ENCODE measurements around the gene TRIO. TPM values are rescaled to one million over a fixed set of nuclear protein-coding genes. Genes with fewer than 3 reads are reported as not detected.

Gene TRIO
- polyA plus RNA-seq, 1 of the 3 experiments (the other 2 are of a cell fraction): 229 TPM

DNA sequence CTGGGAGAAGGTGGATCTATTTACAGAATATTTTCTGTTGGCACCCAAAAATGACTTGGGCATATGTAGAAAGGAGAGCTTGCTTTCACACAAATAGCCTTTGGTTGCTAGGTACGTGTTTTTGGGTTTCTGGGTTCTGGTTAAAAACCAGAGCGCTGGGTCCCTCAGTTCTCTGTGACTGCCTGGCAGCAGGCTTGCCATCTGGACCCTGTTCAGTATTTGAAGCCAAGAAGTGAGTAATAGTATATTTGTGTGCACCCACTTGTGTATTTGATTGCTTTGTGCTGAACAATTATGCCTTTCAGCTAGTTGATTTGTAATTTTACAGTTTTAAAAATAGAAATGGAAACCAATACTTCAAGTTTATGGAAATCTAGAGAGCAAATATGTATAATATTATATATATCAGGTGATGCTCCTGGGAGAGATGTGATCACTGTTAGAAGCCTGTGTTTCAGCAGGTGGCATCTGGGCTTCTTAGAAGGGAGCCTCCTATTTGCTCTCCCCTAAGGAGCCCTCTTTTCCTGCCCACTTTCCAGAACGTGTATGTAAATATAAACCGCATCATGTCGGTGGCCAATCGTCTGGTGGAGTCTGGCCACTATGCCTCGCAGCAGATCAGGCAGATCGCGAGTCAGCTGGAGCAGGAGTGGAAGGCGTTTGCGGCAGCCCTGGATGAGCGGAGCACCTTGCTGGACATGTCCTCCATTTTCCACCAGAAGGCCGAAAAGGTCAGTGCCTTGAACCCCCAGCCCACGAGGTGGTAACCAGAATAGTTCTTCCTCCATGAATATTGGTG lies 153.6 kb downstream of the TRIO start:
- no peak for DNase-seq
- Histone ChIP-seq H3K9me2 (no peaks in the 10 kb centered on the region), H4K20me1 (ENCODE audit: insufficient read depth) (peaks cover 5% of the 10 kb centered on the region; the same call in 1 of the 2 replicates), H3K27me3 (ENCODE audit: insufficient read depth) (no peaks in the 10 kb centered on the region), H3K4me1 (ENCODE audit: control insufficient read depth in 1 of 2, insufficient read depth in 2 of 2, low read depth in 1 of 2, low read length in 1 of 2) (peaks cover 3 to 21% of the 10 kb centered on the region in 2 experiments; a peak in 3 of 4 replicates), H3K9ac (no peak overlapping the region), H2AFZ (ENCODE audit: low read depth) (no peak overlapping the region), H3K27ac (ENCODE audit: low read depth in 2 of 2, low read length in 1 of 2) (no peak overlapping the region; a peak in 1 of 4 replicates), H3K9me3 (no peaks in the 10 kb centered on the region), H3K4me2 (no peak overlapping the region), H3K4me3 (ENCODE audit: low read depth in 2 of 2, low read length in 1 of 2) (no peak overlapping the region), H3K36me3 (replicated peaks in 1 of 2; ENCODE audit: control insufficient read depth in 1 of 2, insufficient read depth in 2 of 2, low read length in 1 of 2) (peaks cover 61 to 75% of the 10 kb centered on the region in 2 experiments), H3K79me2 (ENCODE audit: insufficient read depth) (peaks cover 99% of the 10 kb centered on the region), H3F3A (replicated peaks; ENCODE audit: insufficient read depth) (peaks cover 13% of the 10 kb centered on the region)
- TF ChIP-seq RAD21 (IDR thresholded peaks at IDR 0.05; ENCODE audit: low read length): no peak
- TF ChIP-seq MXI1 (IDR thresholded peaks at IDR 0.05; ENCODE audit: low read depth, low read length): no peak
- TF ChIP-seq TEAD4 (IDR thresholded peaks at IDR 0.05; ENCODE audit: borderline replicate concordance, insufficient read depth): no peak
- no peak for TF ChIP-seq MEF2A (IDR thresholded peaks at IDR 0.05; ENCODE audit: borderline replicate concordance, low read depth)
- no peak for TF ChIP-seq GATA2 (CRISPR knock-in tag; IDR thresholded peaks at IDR 0.05)
- TF ChIP-seq SIN3A (IDR thresholded peaks at IDR 0.05; ENCODE audit: borderline replicate concordance, low read depth, low read length): no peak
- no peak for TF ChIP-seq NFIC (IDR thresholded peaks at IDR 0.05; ENCODE audit: borderline replicate concordance)
- TF ChIP-seq, protein P1, sequence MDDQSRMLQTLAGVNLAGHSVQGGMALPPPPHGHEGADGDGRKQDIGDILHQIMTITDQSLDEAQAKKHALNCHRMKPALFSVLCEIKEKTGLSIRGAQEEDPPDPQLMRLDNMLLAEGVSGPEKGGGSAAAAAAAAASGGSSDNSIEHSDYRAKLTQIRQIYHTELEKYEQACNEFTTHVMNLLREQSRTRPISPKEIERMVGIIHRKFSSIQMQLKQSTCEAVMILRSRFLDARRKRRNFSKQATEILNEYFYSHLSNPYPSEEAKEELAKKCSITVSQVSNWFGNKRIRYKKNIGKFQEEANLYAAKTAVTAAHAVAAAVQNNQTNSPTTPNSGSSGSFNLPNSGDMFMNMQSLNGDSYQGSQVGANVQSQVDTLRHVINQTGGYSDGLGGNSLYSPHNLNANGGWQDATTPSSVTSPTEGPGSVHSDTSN (IDR thresholded peaks at IDR 0.05): no peak
- TF ChIP-seq POLR2AphosphoS5 (IDR thresholded peaks at IDR 0.05; ENCODE audit: low read depth, low read length): no peak
- no peak for TF ChIP-seq RCOR1 (IDR thresholded peaks at IDR 0.05; ENCODE audit: low read length)
- ChIA-PET CTCF (interaction anchor here (0.9 to 1.4 kb wide), 5 partner anchors 11 to 340 kb away, joined by 3 to 9 read pairs (median 4); no protein-coding TSS in a partner anchor), POLR2A (no interaction called here)
- 89% methylated on average over 14 of the region's 14 CpGs for WGBS (ENCODE audit: low lambda C conversion rate)

DNA sequence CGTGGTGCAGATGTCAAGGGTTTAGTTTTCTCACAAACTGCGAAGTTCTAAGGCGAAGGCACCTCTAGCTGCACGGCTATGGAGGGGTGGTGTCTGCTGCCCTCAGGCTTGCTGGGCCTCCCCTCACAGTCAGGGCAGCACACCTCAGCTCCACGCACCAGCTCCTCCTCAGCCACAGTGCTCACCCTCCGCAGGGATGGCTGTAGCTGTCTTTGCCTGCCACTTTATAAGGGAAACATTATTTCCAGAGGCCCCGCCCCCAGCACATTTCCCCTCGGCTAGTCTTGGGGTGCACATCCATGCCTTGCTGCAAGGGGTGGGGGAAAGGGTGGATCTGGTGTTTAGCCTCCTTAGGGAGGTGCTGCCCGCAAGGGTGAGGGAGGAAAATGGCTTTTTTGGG lies 154.6 kb downstream of the TRIO start:
- H3K4me2 ChIP-seq: no peak overlapping the region
- H3K27me3 ChIP-seq (ENCODE audit: insufficient read depth): no peaks in the 10 kb centered on the region
- H3K9me3 ChIP-seq: no peaks in the 10 kb centered on the region
- no peak overlapping the region for H3K27ac ChIP-seq (ENCODE audit: low read depth in 2 of 2, low read length in 1 of 2)
- H3K4me3 ChIP-seq (ENCODE audit: low read depth in 2 of 2, low read length in 1 of 2): no peak overlapping the region
- WGBS (ENCODE audit: low lambda C conversion rate): 94% methylated on average over 9 of the region's 9 CpGs
- CTCF ChIA-PET: interaction anchor here (1.0 to 1.4 kb wide), 2 partner anchors 14 to 30 kb away, joined by 3 to 4 read pairs; no protein-coding TSS in a partner anchor
- H3K79me2 ChIP-seq (ENCODE audit: insufficient read depth): peaks cover 99% of the 10 kb centered on the region
- H2AFZ ChIP-seq (ENCODE audit: low read depth): no peak overlapping the region
- H3K36me3 ChIP-seq (replicated peaks in 1 of 2; ENCODE audit: control insufficient read depth in 1 of 2, insufficient read depth in 2 of 2, low read length in 1 of 2): peaks cover 60 to 71% of the 10 kb centered on the region in 2 experiments
- H3K4me1 ChIP-seq (ENCODE audit: control insufficient read depth in 1 of 2, insufficient read depth in 2 of 2, low read depth in 1 of 2, low read length in 1 of 2): peaks cover 3 to 21% of the 10 kb centered on the region in 2 experiments; a peak in 3 of 4 replicates
- no peak for DNase-seq
- POLR2A ChIA-PET: no interaction called here
- H3K9me2 ChIP-seq: no peaks in the 10 kb centered on the region
- peaks cover 7% of the 10 kb centered on the region; the same call in 1 of the 2 replicates for H4K20me1 ChIP-seq (ENCODE audit: insufficient read depth)
- H3K9ac ChIP-seq: no peak overlapping the region
- peaks cover 21% of the 10 kb centered on the region for H3F3A ChIP-seq (replicated peaks; ENCODE audit: insufficient read depth)
- TF ChIP-seq MXI1 (IDR thresholded peaks at IDR 0.05; ENCODE audit: low read depth, low read length) (no peak), SIN3A (IDR thresholded peaks at IDR 0.05; ENCODE audit: borderline replicate concordance, low read depth, low read length) (no peak), JUND (IDR thresholded peaks at IDR 0.05) (no peak), RFX5 (IDR thresholded peaks at IDR 0.05; ENCODE audit: low read length) (no peak), TCF12 (IDR thresholded peaks at IDR 0.05) (no peak), TEAD4 (IDR thresholded peaks at IDR 0.05; ENCODE audit: borderline replicate concordance, insufficient read depth) (no peak), GABPA (IDR thresholded peaks at IDR 0.05; ENCODE audit: low read depth) (no peak), EZH2phosphoT487 (IDR thresholded peaks at IDR 0.05; ENCODE audit: borderline replicate concordance, low read depth) (no peak), RAD21 (IDR thresholded peaks at IDR 0.05; ENCODE audit: low read length) (no peak), FOXJ3 (CRISPR knock-in tag; IDR thresholded peaks at IDR 0.05) (no peak), FOSL2 (IDR thresholded peaks at IDR 0.05; ENCODE audit: borderline replicate concordance, low read depth) (no peak), GATA2 (CRISPR knock-in tag; IDR thresholded peaks at IDR 0.05) (no peak), NFIC (IDR thresholded peaks at IDR 0.05; ENCODE audit: borderline replicate concordance) (no peak)
- TF ChIP-seq, protein P2, sequence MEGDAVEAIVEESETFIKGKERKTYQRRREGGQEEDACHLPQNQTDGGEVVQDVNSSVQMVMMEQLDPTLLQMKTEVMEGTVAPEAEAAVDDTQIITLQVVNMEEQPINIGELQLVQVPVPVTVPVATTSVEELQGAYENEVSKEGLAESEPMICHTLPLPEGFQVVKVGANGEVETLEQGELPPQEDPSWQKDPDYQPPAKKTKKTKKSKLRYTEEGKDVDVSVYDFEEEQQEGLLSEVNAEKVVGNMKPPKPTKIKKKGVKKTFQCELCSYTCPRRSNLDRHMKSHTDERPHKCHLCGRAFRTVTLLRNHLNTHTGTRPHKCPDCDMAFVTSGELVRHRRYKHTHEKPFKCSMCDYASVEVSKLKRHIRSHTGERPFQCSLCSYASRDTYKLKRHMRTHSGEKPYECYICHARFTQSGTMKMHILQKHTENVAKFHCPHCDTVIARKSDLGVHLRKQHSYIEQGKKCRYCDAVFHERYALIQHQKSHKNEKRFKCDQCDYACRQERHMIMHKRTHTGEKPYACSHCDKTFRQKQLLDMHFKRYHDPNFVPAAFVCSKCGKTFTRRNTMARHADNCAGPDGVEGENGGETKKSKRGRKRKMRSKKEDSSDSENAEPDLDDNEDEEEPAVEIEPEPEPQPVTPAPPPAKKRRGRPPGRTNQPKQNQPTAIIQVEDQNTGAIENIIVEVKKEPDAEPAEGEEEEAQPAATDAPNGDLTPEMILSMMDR (IDR thresholded peaks at IDR 0.05): no peak
- TF ChIP-seq, protein P3, sequence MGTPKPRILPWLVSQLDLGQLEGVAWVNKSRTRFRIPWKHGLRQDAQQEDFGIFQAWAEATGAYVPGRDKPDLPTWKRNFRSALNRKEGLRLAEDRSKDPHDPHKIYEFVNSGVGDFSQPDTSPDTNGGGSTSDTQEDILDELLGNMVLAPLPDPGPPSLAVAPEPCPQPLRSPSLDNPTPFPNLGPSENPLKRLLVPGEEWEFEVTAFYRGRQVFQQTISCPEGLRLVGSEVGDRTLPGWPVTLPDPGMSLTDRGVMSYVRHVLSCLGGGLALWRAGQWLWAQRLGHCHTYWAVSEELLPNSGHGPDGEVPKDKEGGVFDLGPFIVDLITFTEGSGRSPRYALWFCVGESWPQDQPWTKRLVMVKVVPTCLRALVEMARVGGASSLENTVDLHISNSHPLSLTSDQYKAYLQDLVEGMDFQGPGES (IDR thresholded peaks at IDR 0.05; ENCODE audit: low read depth, low read length): no peak
- TF ChIP-seq, protein P4, sequence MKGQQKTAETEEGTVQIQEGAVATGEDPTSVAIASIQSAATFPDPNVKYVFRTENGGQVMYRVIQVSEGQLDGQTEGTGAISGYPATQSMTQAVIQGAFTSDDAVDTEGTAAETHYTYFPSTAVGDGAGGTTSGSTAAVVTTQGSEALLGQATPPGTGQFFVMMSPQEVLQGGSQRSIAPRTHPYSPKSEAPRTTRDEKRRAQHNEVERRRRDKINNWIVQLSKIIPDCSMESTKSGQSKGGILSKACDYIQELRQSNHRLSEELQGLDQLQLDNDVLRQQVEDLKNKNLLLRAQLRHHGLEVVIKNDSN (IDR thresholded peaks at IDR 0.05; ENCODE audit: borderline replicate concordance, low read depth): no peak
- TF ChIP-seq, protein P5, sequence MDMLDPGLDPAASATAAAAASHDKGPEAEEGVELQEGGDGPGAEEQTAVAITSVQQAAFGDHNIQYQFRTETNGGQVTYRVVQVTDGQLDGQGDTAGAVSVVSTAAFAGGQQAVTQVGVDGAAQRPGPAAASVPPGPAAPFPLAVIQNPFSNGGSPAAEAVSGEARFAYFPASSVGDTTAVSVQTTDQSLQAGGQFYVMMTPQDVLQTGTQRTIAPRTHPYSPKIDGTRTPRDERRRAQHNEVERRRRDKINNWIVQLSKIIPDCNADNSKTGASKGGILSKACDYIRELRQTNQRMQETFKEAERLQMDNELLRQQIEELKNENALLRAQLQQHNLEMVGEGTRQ (IDR thresholded peaks at IDR 0.05; ENCODE audit: borderline replicate concordance, low read depth, low read length): no peak
